HEK293 (cell line): ENCODE measurements around the gene TTF2.

Experiments used
- CTCF ChIP-seq: fragments of 450-650 bp; formaldehyde crosslinking; IDR thresholded peaks from 2 replicates; pipeline ENCODE4 v1.5.1; 2016; ENCODE audit warnings: missing biosample characterization, missing genetic modification characterization
- MEIS1 ChIP-seq: sonication (generic); formaldehyde crosslinking; IDR thresholded peaks from 2 replicates; pipeline ENCODE4 v1.8.1; 2022; ENCODE audit warnings: missing genetic modification reagents, mild to moderate bottlenecking, borderline replicate concordance
- TRIM28 ChIP-seq: IDR thresholded peaks from 2 replicates; pipeline ENCODE4 v1.6.1; 2011; ENCODE audit warnings: low read length, control low read depth, borderline replicate concordance
- ZBTB8A ChIP-seq: fragments of 450-650 bp; formaldehyde crosslinking; IDR thresholded peaks from 2 replicates; pipeline ENCODE4 v1.5.1; 2016; ENCODE audit warnings: missing biosample characterization, missing genetic modification characterization
- ZNF433 ChIP-seq: fragments of 450-650 bp; formaldehyde crosslinking; IDR thresholded peaks from 2 replicates; pipeline ENCODE4 v1.5.1; 2016; ENCODE audit warnings: missing biosample characterization, missing genetic modification characterization, low read depth

GRCh38 chr1:117030271-117030877 lies 29.8 kb upstream of the TTF2 start:
- TF ChIP-seq ZNF433 (tag by site-specific recombination) = no peak
- TF ChIP-seq TRIM28 = no peak
- TF ChIP-seq CTCF (tag by site-specific recombination) = no peak
- TF ChIP-seq MEIS1 = no peak
- TF ChIP-seq ZBTB8A (tag by site-specific recombination) = no peak
